ENCODE data around the gene MORF4L1. TPM values are rescaled to one million over a fixed set of nuclear protein-coding genes. Genes with fewer than 3 reads are reported as not detected.
A peak's percentile ranks its signal among the peaks of the same experiment; 100 is the strongest.

The MORF4L1 gene, protein sequence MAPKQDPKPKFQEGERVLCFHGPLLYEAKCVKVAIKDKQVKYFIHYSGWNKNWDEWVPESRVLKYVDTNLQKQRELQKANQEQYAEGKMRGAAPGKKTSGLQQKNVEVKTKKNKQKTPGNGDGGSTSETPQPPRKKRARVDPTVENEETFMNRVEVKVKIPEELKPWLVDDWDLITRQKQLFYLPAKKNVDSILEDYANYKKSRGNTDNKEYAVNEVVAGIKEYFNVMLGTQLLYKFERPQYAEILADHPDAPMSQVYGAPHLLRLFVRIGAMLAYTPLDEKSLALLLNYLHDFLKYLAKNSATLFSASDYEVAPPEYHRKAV
- total RNA-seq (2014; rRNA removed; shearing (Covaris generic)) (491 and 520 TPM in 2 replicates), polyA plus RNA-seq (2016; fragmentation: Nextera tagmentation; extraction: Ambion mirVana) (571 and 611 TPM in 2 replicates)
- long read RNA-seq, transcript MORF4L1-203 (12 exons, 1,880 nt), result major isoform, 216 of 276 reads
- long read RNA-seq, transcript MORF4L1-201 (13 exons, 2,359 nt), result minor isoform, 7 of 276 reads
- long read RNA-seq, transcript MORF4L1-216 (5 exons, 448 nt), result minor isoform, 14 of 276 reads
- long read RNA-seq, partial matches to known transcripts, result 18 of 276 reads
- long read RNA-seq, other reads (novel, unspliced or antisense), result 20 of 276 reads

- Histone ChIP-seq H3K27ac (ENCODE audit: low read depth) (peak within 1 kb of the TSS; percentile 93), H3K4me3 (peak within 1 kb of the TSS; percentile 68), H2AFZ (0 out of 2 replicates have a peak within 1 kb of the TSS, but pooled peaks have one; percentile 0), H3K79me2 (replicated peaks; ENCODE audit: insufficient read depth) (peaks cover 44% of the 10 kb centered on the region), H3K4me1 (ENCODE audit: insufficient read depth) (peaks cover 30% of the 10 kb centered on the region), H3K27me3 (ENCODE audit: insufficient read depth) (no peaks in the 10 kb centered on the region), H4K20me1 (replicated peaks; ENCODE audit: insufficient read depth) (peaks cover 29% of the 10 kb centered on the region), H3K9me2 (ENCODE audit: insufficient read depth) (no peaks in the 10 kb centered on the region), H3K4me2 (peak within 1 kb of the TSS; percentile 82), H3K36me3 (ENCODE audit: insufficient read depth) (no peaks in the 10 kb centered on the region), H3F3A (replicated peaks; ENCODE audit: low read depth) (peaks cover 3% of the 10 kb centered on the region; the same call in 1 of the 2 replicates)
- peaks cover 17% of the 10 kb centered on the region for H3K36me3 Mint-ChIP-seq (ENCODE audit: low read depth)
- no peaks in the 10 kb centered on the region for H3K9me3 Mint-ChIP-seq
- peaks cover 34% of the 10 kb centered on the region for H3K4me1 Mint-ChIP-seq
- peak within 1 kb of the TSS; percentile 96 for H3K4me3 Mint-ChIP-seq
- ATAC-seq (peak; percentile 92), DNase-seq (ENCODE audit: low spot score) (peak; percentile 96)
- H3K27ac Mint-ChIP-seq, result peak within 1 kb of the TSS; percentile 100
- peaks cover 22% of the 10 kb centered on the region for H3K27me3 Mint-ChIP-seq (ENCODE audit: insufficient read depth, low read depth, poor library complexity)
- TF ChIP-seq ZNF114 (CRISPR knock-in tag; IDR thresholded peaks at IDR 0.05) (no peak), CREB1 (CRISPR knock-in tag; IDR thresholded peaks at IDR 0.05; ENCODE audit: low read depth) (peak; percentile 99), POLR2AphosphoS5 (IDR thresholded peaks at IDR 0.05; ENCODE audit: low read depth) (0 out of 2 replicates have a peak, but pooled peaks have one; percentile 27), EZH2phosphoT487 (IDR thresholded peaks at IDR 0.05; ENCODE audit: unreplicated experiment) (no peak), JUNB (IDR thresholded peaks at IDR 0.05; ENCODE audit: unreplicated experiment) (no peak)
- TF ChIP-seq, protein P1, sequence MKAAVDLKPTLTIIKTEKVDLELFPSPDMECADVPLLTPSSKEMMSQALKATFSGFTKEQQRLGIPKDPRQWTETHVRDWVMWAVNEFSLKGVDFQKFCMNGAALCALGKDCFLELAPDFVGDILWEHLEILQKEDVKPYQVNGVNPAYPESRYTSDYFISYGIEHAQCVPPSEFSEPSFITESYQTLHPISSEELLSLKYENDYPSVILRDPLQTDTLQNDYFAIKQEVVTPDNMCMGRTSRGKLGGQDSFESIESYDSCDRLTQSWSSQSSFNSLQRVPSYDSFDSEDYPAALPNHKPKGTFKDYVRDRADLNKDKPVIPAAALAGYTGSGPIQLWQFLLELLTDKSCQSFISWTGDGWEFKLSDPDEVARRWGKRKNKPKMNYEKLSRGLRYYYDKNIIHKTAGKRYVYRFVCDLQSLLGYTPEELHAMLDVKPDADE (IDR thresholded peaks at IDR 0.05), result peak; percentile 79; the same call in 1 of the 2 replicates
- TF ChIP-seq, protein P2, sequence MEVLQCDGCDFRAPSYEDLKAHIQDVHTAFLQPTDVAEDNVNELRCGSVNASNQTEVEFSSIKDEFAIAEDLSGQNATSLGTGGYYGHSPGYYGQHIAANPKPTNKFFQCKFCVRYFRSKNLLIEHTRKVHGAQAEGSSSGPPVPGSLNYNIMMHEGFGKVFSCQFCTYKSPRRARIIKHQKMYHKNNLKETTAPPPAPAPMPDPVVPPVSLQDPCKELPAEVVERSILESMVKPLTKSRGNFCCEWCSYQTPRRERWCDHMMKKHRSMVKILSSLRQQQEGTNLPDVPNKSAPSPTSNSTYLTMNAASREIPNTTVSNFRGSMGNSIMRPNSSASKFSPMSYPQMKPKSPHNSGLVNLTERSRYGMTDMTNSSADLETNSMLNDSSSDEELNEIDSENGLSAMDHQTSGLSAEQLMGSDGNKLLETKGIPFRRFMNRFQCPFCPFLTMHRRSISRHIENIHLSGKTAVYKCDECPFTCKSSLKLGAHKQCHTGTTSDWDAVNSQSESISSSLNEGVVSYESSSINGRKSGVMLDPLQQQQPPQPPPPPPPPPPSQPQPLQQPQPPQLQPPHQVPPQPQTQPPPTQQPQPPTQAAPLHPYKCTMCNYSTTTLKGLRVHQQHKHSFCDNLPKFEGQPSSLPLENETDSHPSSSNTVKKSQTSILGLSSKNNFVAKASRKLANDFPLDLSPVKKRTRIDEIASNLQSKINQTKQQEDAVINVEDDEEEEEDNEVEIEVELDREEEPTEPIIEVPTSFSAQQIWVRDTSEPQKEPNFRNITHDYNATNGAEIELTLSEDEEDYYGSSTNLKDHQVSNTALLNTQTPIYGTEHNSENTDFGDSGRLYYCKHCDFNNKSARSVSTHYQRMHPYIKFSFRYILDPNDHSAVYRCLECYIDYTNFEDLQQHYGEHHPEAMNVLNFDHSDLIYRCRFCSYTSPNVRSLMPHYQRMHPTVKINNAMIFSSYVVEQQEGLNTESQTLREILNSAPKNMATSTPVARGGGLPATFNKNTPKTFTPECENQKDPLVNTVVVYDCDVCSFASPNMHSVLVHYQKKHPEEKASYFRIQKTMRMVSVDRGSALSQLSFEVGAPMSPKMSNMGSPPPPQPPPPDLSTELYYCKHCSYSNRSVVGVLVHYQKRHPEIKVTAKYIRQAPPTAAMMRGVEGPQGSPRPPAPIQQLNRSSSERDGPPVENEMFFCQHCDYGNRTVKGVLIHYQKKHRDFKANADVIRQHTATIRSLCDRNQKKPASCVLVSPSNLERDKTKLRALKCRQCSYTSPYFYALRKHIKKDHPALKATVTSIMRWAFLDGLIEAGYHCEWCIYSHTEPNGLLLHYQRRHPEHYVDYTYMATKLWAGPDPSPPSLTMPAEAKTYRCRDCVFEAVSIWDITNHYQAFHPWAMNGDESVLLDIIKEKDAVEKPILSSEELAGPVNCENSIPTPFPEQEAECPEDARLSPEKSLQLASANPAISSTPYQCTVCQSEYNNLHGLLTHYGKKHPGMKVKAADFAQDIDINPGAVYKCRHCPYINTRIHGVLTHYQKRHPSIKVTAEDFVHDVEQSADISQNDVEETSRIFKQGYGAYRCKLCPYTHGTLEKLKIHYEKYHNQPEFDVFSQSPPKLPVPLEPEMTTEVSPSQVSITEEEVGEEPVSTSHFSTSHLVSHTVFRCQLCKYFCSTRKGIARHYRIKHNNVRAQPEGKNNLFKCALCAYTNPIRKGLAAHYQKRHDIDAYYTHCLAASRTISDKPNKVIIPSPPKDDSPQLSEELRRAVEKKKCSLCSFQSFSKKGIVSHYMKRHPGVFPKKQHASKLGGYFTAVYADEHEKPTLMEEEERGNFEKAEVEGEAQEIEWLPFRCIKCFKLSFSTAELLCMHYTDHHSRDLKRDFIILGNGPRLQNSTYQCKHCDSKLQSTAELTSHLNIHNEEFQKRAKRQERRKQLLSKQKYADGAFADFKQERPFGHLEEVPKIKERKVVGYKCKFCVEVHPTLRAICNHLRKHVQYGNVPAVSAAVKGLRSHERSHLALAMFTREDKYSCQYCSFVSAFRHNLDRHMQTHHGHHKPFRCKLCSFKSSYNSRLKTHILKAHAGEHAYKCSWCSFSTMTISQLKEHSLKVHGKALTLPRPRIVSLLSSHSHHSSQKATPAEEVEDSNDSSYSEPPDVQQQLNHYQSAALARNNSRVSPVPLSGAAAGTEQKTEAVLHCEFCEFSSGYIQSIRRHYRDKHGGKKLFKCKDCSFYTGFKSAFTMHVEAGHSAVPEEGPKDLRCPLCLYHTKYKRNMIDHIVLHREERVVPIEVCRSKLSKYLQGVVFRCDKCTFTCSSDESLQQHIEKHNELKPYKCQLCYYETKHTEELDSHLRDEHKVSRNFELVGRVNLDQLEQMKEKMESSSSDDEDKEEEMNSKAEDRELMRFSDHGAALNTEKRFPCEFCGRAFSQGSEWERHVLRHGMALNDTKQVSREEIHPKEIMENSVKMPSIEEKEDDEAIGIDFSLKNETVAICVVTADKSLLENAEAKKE (CRISPR knock-in tag; IDR thresholded peaks at IDR 0.05), result no peak
- TF ChIP-seq, protein P3, sequence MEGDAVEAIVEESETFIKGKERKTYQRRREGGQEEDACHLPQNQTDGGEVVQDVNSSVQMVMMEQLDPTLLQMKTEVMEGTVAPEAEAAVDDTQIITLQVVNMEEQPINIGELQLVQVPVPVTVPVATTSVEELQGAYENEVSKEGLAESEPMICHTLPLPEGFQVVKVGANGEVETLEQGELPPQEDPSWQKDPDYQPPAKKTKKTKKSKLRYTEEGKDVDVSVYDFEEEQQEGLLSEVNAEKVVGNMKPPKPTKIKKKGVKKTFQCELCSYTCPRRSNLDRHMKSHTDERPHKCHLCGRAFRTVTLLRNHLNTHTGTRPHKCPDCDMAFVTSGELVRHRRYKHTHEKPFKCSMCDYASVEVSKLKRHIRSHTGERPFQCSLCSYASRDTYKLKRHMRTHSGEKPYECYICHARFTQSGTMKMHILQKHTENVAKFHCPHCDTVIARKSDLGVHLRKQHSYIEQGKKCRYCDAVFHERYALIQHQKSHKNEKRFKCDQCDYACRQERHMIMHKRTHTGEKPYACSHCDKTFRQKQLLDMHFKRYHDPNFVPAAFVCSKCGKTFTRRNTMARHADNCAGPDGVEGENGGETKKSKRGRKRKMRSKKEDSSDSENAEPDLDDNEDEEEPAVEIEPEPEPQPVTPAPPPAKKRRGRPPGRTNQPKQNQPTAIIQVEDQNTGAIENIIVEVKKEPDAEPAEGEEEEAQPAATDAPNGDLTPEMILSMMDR (conservative IDR thresholded peaks at IDR 0.05; ENCODE audit: low read depth in 2 of 2), result no peak
These were observed at the start of gene MORF4L1 for GRCh38 chr15:78872155-78872971. Gene MORF4L1 (plus strand): TSS chr15:78872890. CDS start chr15:78873018, 128 bp downstream.

Measured in GM23338 (cell line).